NCI-H2227 treated with DMSO at 0.1 percent for 48 hours (cell line): ENCODE measurements around the gene NXPE3.
A peak's percentile ranks its signal among the peaks of the same experiment; 100 is the strongest.

Experiments
- DNase-seq: peaks from one replicate; lab custom pipeline; 2025; lab: John Stamatoyannopoulos, UW

The NXPE3 gene

GRCh38 chr3:101803173-101803782, 24.3 kb downstream of the NXPE3 start:
- DNase-seq = peak; percentile 67

GRCh38 chr3:101803939-101804338, 24.9 kb downstream of the NXPE3 start:
- DNase-seq = no peak

GRCh38 chr3:101806491-101806890, 27.5 kb downstream of the NXPE3 start:
- no peak for DNase-seq

GRCh38 chr3:101807888-101808287, 28.9 kb downstream of the NXPE3 start:
- no peak for DNase-seq

- DNase-seq = peak; percentile 55
Observed at GRCh38 chr3:101809178-101810021, 30.4 kb downstream of the NXPE3 start.

GRCh38 chr3:101810022-101810418, 31.0 kb downstream of the NXPE3 start:
- DNase-seq = no peak

- no peak for DNase-seq
Observed at GRCh38 chr3:101811875-101812274, 32.9 kb downstream of the NXPE3 start.

GRCh38 chr3:101812895-101813294, 33.9 kb downstream of the NXPE3 start:
- no peak for DNase-seq

GRCh38 chr3:101813817-101814440, 34.9 kb downstream of the NXPE3 start:
- DNase-seq = no peak

GRCh38 chr3:101814835-101815234, 35.8 kb downstream of the NXPE3 start:
- DNase-seq = no peak

- DNase-seq = no peak
Observed at GRCh38 chr3:101816215-101817149, 37.5 kb downstream of the NXPE3 start.

- DNase-seq = no peak
Observed at GRCh38 chr3:101817992-101818391, 39.0 kb downstream of the NXPE3 start.

GRCh38 chr3:101819649-101820206, 40.7 kb downstream of the NXPE3 start:
- DNase-seq = no peak

- no peak for DNase-seq
Observed at GRCh38 chr3:101821503-101821902, 42.5 kb downstream of the NXPE3 start.

GRCh38 chr3:101823525-101823924, 44.5 kb downstream of the NXPE3 start:
- DNase-seq = no peak

GRCh38 chr3:101824702-101825101, 45.7 kb downstream of the NXPE3 start:
- no peak for DNase-seq

- DNase-seq = no peak
Observed at GRCh38 chr3:101825904-101826445, 47.0 kb downstream of the NXPE3 start.

- peak; percentile 26 for DNase-seq
Observed at GRCh38 chr3:101827211-101828174, 48.5 kb downstream of the NXPE3 start.

- no peak for DNase-seq
Observed at GRCh38 chr3:101828276-101828675, 49.3 kb downstream of the NXPE3 start.
